Upper lobe of left lung (tissue), 6 donors: ENCODE measurements around the gene TENM4. TPM values are rescaled to one million over a fixed set of nuclear protein-coding genes. Genes with fewer than 3 reads are reported as not detected.
A peak's percentile ranks its signal among the peaks of the same experiment; 100 is the strongest.

Experiments
- ATAC-seq, 2 donors: fragments of 200-7000 bp; cut with Tn5 transposase; one replicate each; pipeline ENCODE4 v1.9.1; 2022; ENCODE audit warnings: mild to moderate bottlenecking in 2 of 2, moderate library complexity in 2 of 2; ENCODE audit not compliant: low FRiP score in 2 of 2
- DNase-seq, 2 donors: peaks; one replicate each; pipeline ENCODE4 v3.0.0-alpha.2; 2019 to 2020
- H3K27ac ChIP-seq, 4 donors: fragments of 200-600 bp; sonication (generic); one replicate each; pipeline ENCODE4 v1.5.1; 2016 to 2019
- H3K27me3 ChIP-seq, 4 donors: fragments of 200-600 bp; sonication (generic); one replicate each; pipeline ENCODE4 v1.5.1; 2017 to 2019
- H3K36me3 ChIP-seq, 4 donors: fragments of 200-600 bp; sonication (generic); one replicate each; pipeline ENCODE4 v1.5.1; 2016 to 2019
- H3K4me1 ChIP-seq, 4 donors: fragments of 200-600 bp; sonication (generic); one replicate each; pipeline ENCODE4 v1.5.1; 2018 to 2019
- H3K4me3 ChIP-seq, 4 donors: fragments of 200-600 bp; sonication (generic); one replicate each; pipeline ENCODE4 v1.5.1; 2017 to 2019; ENCODE audit warnings: mild to moderate bottlenecking in 2 of 4, moderate library complexity in 1 of 4
- H3K9me3 ChIP-seq, 4 donors: fragments of 200-600 bp; sonication (generic); one replicate each; pipeline ENCODE4 v1.5.1; 2018 to 2019
- EP300 ChIP-seq, 4 donors: sonication (generic); formaldehyde crosslinking; IDR thresholded peaks; one replicate each; pipeline ENCODE4 v1.5.1; 2017; ENCODE audit warnings: antibody characterized with exemption in 4 of 4, control low read depth in 2 of 4
- POLR2A ChIP-seq, 4 donors: fragments of 450-650 bp; IDR thresholded peaks; one replicate each; pipeline ENCODE4 v1.5.1; 2016 to 2017; ENCODE audit warnings: antibody characterized with exemption in 4 of 4, mild to moderate bottlenecking in 2 of 4
- POLR2AphosphoS5 ChIP-seq, 2 donors: sonication (generic); formaldehyde crosslinking; IDR thresholded peaks; one replicate each; pipeline ENCODE4 v1.5.1; 2017; ENCODE audit warnings: antibody characterized with exemption in 2 of 2
- WGBS, 2 donors: methylation state at CpG; one replicate each; pipeline ENCODE4 v1.1.5; 2017 to 2018; 5-methylcytosine and 5-hydroxymethylcytosine counted together
- total RNA-seq, 6 donors: library from RNA; depleted of rRNA in 4 of 6; stranded (reverse); fragments of >200 nt in 4 of 6; gene quantifications; one replicate each; pipeline versions ENCODE4 v1.1.0 to v1.2.1, GENCODE V29; 2016 to 2021
- TF ChIP-seq, protein P1 (sequence below), 6 experiments: fragments of 450-650 bp in 4 of 6; fragments of 200-600 bp in 2 of 6; sonication (generic) in 2 of 6; IDR thresholded peaks; one replicate each; pipeline ENCODE4 v1.5.1; 2016 to 2019; ENCODE audit warnings: antibody characterized with exemption in 6 of 6
- donor health status: DM: no; HTN: no; CAD: no; lungs with moderate emphysema.
- donor health status: DM: no; HTN: yes; CAD: no; lungs with severe emphysema.

The TENM4 gene
- total RNA-seq, 6 donors from 2014 or later = 0.11 to 20.0 (median 3.7) TPM

DNA sequence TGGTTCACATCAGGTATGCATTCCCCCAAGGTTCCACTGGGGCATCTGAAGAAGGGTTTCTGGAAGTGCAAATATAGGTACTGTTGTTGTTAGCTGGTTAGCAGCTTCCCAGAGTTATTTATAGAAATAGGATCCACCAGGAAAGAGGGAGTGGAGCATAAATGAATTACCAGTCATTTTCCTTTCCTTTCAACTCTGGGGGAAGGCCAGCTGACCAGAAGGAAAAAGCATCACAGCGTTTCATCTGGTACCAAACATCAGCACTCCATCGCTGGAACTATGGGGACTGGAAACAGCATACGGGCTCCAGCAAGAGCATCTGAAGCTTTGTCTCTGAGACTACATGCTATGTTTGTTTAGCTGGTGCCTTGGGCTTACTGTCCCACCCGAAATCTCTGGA is 487.9 kb downstream of the TENM4 start:
- no peak for TF ChIP-seq POLR2A (IDR thresholded peaks at IDR 0.05)
- no peak for TF ChIP-seq POLR2AphosphoS5 (IDR thresholded peaks at IDR 0.05)
- no peaks in the 10 kb centered on the region for H3K36me3 ChIP-seq
- no peaks in the 10 kb centered on the region for H3K4me1 ChIP-seq
- no peak for DNase-seq
- no peak for ATAC-seq
- no peaks in the 10 kb centered on the region for H3K9me3 ChIP-seq
- H3K4me3 ChIP-seq = no peak overlapping the region
- no peak overlapping the region for H3K27ac ChIP-seq
- H3K27me3 ChIP-seq = no peaks in the 10 kb centered on the region
- WGBS, 2 donors = 53 to 57% methylated on average over 4 of the region's 4 CpGs

DNA sequence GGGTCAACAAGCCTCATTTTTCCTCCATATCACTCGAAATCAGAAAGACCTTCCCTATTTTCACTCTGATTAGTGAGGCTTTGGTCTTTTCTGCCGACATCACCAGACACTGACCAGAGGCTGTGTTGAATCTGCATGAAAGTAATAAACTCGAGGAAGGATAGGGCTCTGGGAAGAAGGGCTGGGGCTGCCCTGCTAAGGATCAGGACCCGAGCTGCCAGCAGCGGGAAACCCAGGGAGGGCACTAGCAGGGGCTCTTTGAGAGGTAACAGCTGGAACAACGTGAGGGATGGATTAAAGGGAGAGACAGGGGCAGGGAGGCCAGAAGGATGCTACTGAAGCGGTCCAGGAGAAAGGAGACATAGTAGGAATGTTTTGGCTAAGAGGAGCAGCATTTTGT is 488.7 kb downstream of the TENM4 start:
- H3K36me3 ChIP-seq = no peaks in the 10 kb centered on the region
- no peaks in the 10 kb centered on the region for H3K27me3 ChIP-seq
- 61 to 69% methylated on average over 7 of the region's 7 CpGs for WGBS, 2 donors
- no peak overlapping the region for H3K4me3 ChIP-seq
- ATAC-seq (no peak), DNase-seq (no peak)
- no peak overlapping the region for H3K27ac ChIP-seq
- H3K9me3 ChIP-seq = no peaks in the 10 kb centered on the region
- H3K4me1 ChIP-seq = no peaks in the 10 kb centered on the region
- no peak for TF ChIP-seq EP300 (IDR thresholded peaks at IDR 0.05)
- TF ChIP-seq, protein P1, sequence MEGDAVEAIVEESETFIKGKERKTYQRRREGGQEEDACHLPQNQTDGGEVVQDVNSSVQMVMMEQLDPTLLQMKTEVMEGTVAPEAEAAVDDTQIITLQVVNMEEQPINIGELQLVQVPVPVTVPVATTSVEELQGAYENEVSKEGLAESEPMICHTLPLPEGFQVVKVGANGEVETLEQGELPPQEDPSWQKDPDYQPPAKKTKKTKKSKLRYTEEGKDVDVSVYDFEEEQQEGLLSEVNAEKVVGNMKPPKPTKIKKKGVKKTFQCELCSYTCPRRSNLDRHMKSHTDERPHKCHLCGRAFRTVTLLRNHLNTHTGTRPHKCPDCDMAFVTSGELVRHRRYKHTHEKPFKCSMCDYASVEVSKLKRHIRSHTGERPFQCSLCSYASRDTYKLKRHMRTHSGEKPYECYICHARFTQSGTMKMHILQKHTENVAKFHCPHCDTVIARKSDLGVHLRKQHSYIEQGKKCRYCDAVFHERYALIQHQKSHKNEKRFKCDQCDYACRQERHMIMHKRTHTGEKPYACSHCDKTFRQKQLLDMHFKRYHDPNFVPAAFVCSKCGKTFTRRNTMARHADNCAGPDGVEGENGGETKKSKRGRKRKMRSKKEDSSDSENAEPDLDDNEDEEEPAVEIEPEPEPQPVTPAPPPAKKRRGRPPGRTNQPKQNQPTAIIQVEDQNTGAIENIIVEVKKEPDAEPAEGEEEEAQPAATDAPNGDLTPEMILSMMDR (IDR thresholded peaks at IDR 0.05) = no peak
- no peak for TF ChIP-seq POLR2A (IDR thresholded peaks at IDR 0.05)
- TF ChIP-seq POLR2AphosphoS5 (IDR thresholded peaks at IDR 0.05) = no peak

DNA sequence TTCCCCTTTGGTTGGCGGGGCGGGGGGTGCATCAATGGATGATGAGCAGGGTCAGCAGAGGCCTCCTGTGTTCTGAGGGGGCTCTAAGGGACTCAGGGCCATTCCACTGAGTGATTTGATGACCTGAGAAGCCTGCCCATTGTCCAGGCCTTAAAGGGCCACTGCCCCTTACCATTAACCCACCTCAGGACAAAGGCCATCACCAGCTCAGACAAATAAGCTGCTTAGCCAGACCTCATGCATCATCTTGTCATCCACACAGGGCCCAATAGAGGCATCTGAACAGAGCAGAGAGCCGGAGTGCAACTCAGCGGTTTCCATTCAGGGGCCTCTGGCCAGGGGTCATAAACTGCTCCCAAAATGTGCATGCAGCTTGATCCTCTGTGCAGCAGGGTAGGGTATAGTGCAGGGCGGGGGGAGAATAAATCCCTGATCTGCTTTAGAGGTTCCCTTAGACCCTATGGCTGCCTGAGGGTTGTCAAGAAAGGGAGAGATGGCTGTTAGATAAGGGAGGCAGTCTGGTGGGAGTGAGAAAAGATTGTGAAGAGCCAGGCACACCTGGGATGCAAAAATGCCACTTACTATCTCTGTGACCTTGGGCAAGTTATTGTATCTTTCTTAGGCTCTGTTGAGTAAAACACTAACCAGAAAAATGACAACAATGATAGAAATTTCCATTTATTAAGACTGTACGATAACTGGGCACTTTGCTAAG is 490.7 kb downstream of the TENM4 start:
- TF ChIP-seq, protein P1 (IDR thresholded peaks at IDR 0.05) = no peak
- TF ChIP-seq POLR2AphosphoS5 (IDR thresholded peaks at IDR 0.05) = no peak
- no peak for TF ChIP-seq EP300 (IDR thresholded peaks at IDR 0.05)
- no peak for TF ChIP-seq POLR2A (IDR thresholded peaks at IDR 0.05)
- no peaks in the 10 kb centered on the region for H3K4me1 ChIP-seq

DNA sequence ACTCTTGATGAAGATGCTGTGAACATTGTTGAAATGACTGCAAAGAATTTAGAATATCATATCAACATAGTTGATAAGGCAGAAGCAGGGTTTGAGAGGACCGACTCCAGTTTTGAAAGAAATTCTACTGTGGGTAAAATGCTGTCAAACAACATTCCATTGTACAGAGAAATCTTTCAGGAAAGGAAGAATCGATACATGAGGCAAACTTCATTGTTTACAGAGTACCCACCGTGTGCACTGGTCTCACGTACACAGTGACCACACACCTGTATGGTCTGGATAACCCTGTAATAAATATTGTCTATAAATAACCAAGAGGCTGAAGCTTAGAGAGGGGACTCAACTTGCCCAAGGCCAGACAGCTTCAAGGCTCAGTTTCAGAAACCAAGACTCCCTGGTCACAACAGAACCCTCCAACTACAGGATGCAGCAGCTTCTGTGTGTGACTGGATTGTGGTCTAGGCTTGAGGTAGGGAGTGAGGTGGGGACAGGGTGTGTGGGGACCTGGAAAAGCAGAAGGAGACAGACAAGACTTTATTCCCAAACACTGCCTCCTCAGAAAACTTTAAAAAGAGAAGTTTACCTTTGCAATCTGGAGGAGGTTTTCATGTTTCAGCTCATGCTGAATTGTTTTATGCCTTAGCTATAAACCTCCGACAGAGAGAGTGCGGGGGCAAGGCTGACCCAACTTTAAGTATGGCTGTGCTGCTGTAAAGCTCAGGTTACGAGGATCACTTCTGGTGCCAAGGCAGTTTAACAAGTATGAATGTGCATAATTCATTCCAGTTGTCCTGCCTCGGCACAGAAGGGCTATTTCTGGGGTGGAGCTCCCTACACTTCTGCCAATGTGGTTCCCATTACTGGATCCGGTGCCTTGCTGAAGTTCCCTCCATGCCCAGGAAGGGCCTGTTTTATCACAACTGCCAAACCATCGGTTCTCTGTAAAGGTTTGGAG is 493.6 kb downstream of the TENM4 start:
- Histone ChIP-seq H3K9me3 (no peaks in the 10 kb centered on the region), H3K36me3 (no peaks in the 10 kb centered on the region), H3K4me1 (no peaks in the 10 kb centered on the region), H3K4me3 (no peak overlapping the region), H3K27me3 (no peaks in the 10 kb centered on the region), H3K27ac (no peak overlapping the region)
- 67 to 70% methylated on average over 10 of the region's 10 CpGs for WGBS, 2 donors
- no peak for DNase-seq
- no peak for TF ChIP-seq EP300 (IDR thresholded peaks at IDR 0.05)
- TF ChIP-seq, protein P1 (IDR thresholded peaks at IDR 0.05) = no peak
- TF ChIP-seq POLR2AphosphoS5 (IDR thresholded peaks at IDR 0.05) = no peak
- TF ChIP-seq POLR2A (IDR thresholded peaks at IDR 0.05) = no peak
- ATAC-seq = no peak

More for the DNA sequence above, 490.7 kb downstream of the TENM4 start:
- peak in 1 of 2 donors; percentile 19 for ATAC-seq
- Histone ChIP-seq H3K36me3 (no peaks in the 10 kb centered on the region), H3K4me3 (no peak overlapping the region), H3K27me3 (no peaks in the 10 kb centered on the region), H3K9me3 (no peaks in the 10 kb centered on the region), H3K27ac (no peak overlapping the region)
- 80% methylated on average over 6 of the region's 6 CpGs for WGBS, 2 donors
- DNase-seq = no peak

DNA sequence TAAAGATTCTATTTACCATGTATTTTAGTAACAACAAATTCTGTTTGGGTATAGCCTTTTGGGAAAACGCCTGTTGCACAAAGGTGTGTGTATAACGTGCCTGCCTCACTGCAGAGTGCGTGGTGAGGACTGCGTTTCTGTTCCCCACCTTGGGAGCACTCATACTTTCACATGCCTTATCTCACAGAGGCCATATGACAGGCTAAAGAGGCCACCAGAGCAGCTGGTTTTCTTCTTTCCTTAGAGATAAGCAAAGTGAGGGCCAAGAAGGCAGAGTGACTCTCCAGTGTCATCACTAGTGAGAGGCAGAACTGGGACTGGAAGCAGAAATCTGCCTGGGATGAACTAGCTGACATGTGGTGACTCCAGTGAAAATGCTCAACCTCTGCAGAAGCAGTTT is 497.0 kb downstream of the TENM4 start:
- no peak for TF ChIP-seq POLR2A (IDR thresholded peaks at IDR 0.05)
- no peak for TF ChIP-seq POLR2AphosphoS5 (IDR thresholded peaks at IDR 0.05)
- TF ChIP-seq, protein P1 (IDR thresholded peaks at IDR 0.05) = no peak
- no peak for TF ChIP-seq EP300 (IDR thresholded peaks at IDR 0.05)
- no peak for DNase-seq
- Histone ChIP-seq H3K27me3 (no peaks in the 10 kb centered on the region), H3K36me3 (no peaks in the 10 kb centered on the region), H3K4me3 (no peak overlapping the region), H3K4me1 (no peaks in the 10 kb centered on the region), H3K9me3 (no peaks in the 10 kb centered on the region), H3K27ac (no peak overlapping the region)
- 57 to 65% methylated on average over 4 of the region's 4 CpGs for WGBS, 2 donors
- no peak for ATAC-seq
